GM12878 (cell line): Measurements from ENCODE around the gene TMED6. TPM values are rescaled to one million over a fixed set of nuclear protein-coding genes. Genes with fewer than 3 reads are reported as not detected.

Experiments used
- ATAC-seq: fragments of 200-7000 bp; cut with Tn5 transposase; 3 replicates; pipeline ENCODE4 v1.9.1; 2020; ENCODE audit warnings: mild to moderate bottlenecking, moderate library complexity
- BruUV-seq: library from RNA; stranded (reverse); fragments of 400-500 nt; replicated peaks from 2 replicates; lab custom pipeline; 2021; lab: Mats Ljungman, UMichigan
- CTCF ChIA-PET: fragments of 300-600 bp; sonication (Branson Sonifier 250); formaldehyde crosslinking; extraction: SDS; loops from one replicate; lab custom pipeline; 2021; ENCODE audit warnings: inconsistent platforms; lab: Yijun Ruan, JAX
- POLR2A ChIA-PET: fragments of 350-600 bp; formaldehyde crosslinking; extraction: SDS; loops from one replicate; lab custom pipeline; 2021; ENCODE audit warnings: inconsistent platforms; lab: Charles Lee
- RAD21 ChIA-PET: fragments of 300-600 bp; sonication (Branson Sonifier 250); formaldehyde crosslinking; loops from one replicate; lab custom pipeline; 2023; ENCODE audit warnings: antibody characterized with exemption; ENCODE audit not compliant: unreplicated experiment; lab: Charles Lee
- SMC1A ChIA-PET: fragments of 300-600 bp; sonication (Branson Sonifier 250); formaldehyde crosslinking; loops from one replicate; lab custom pipeline; 2023; ENCODE audit not compliant: unreplicated experiment, uncharacterized antibody; lab: Charles Lee
- DNase-seq: peaks from one replicate; pipeline ENCODE4 v3.0.0-alpha.2; 2011; ENCODE audit warnings: low read depth, low spot score
- FAIRE-seq: peaks from 3 replicates; lab custom pipeline; 2011; peaks lifted over from hg19 to GRCh38; lab: Jason Lieb, UNC
- H2AFZ ChIP-seq: 2 replicates; pipeline ENCODE4 v1.6.0; 2011; ENCODE audit warnings: low read depth, low read length, control low read depth; ENCODE audit not compliant: control insufficient read depth
- H3K27ac ChIP-seq: 2 replicates; pipeline ENCODE4 v1.5.1; 2011; ENCODE audit warnings: control low read depth; ENCODE audit not compliant: control insufficient read depth, insufficient read depth
- H3K27me3 ChIP-seq, 2 experiments: replicated peaks in 1 of 2; 2 replicates each; pipeline versions ENCODE4 v1.6.0 to v1.6.1; 2011; ENCODE audit warnings: low read length in 1 of 2; ENCODE audit not compliant: control insufficient read depth in 2 of 2, insufficient read depth in 2 of 2
- H3K36me3 ChIP-seq, 2 experiments: 2 replicates each; pipeline ENCODE4 v1.5.1; 2011; ENCODE audit warnings: low read length in 1 of 2; ENCODE audit not compliant: control insufficient read depth in 2 of 2, insufficient read depth in 2 of 2
- H3K4me1 ChIP-seq: 2 replicates; pipeline ENCODE4 v1.6.1; 2011; ENCODE audit warnings: mild to moderate bottlenecking, low read length, moderate library complexity, mixed read lengths; ENCODE audit not compliant: control insufficient read depth, insufficient read depth
- H3K4me2 ChIP-seq: 2 replicates; pipeline ENCODE4 v1.6.0; 2011; ENCODE audit warnings: control low read depth; ENCODE audit not compliant: control insufficient read depth, insufficient read depth
- H3K4me3 ChIP-seq: fragments of 200-600 bp; sonication (generic); 2 replicates; pipeline ENCODE4 v1.5.1; 2016
- H3K79me2 ChIP-seq: 2 replicates; pipeline ENCODE4 v1.6.0; 2011; ENCODE audit warnings: low read length; ENCODE audit not compliant: control insufficient read depth, insufficient read depth
- H3K9ac ChIP-seq: 2 replicates; pipeline ENCODE4 v1.8.0; 2011; ENCODE audit warnings: low read length, control low read depth, mixed read lengths; ENCODE audit not compliant: control insufficient read depth, insufficient read depth
- H3K9me3 ChIP-seq: replicated peaks from 3 replicates; pipeline ENCODE4 v1.5.1; 2011; ENCODE audit warnings: mild to moderate bottlenecking, low read length; ENCODE audit not compliant: control insufficient read depth, insufficient read depth
- H4K20me1 ChIP-seq: 2 replicates; pipeline ENCODE4 v1.6.0; 2011; ENCODE audit not compliant: control insufficient read depth, insufficient read depth
- ATF3 ChIP-seq: IDR thresholded peaks from 2 replicates; pipeline ENCODE4 v1.6.1; 2011; ENCODE audit warnings: low read depth, mild to moderate bottlenecking, low read length, moderate library complexity, borderline replicate concordance; ENCODE audit errors: extremely low read depth
- FOXM1 ChIP-seq: IDR thresholded peaks from 2 replicates; pipeline ENCODE4 v1.6.1; 2012; ENCODE audit warnings: low read depth, mild to moderate bottlenecking, inconsistent platforms, low read length, moderate library complexity
- HDGF ChIP-seq: fragments of 450-650 bp; IDR thresholded peaks from 2 replicates; pipeline ENCODE4 v1.6.1; 2016; ENCODE audit warnings: antibody characterized with exemption
- REST ChIP-seq: IDR thresholded peaks from 2 replicates; pipeline ENCODE4 v1.6.1; 2012; ENCODE audit warnings: mild to moderate bottlenecking, low read depth, low read length
- SREBF1 ChIP-seq: IDR thresholded peaks from 2 replicates; pipeline ENCODE4 v1.6.1; 2012; ENCODE audit warnings: mild to moderate bottlenecking, low read length
- TCF7 ChIP-seq: IDR thresholded peaks from 2 replicates; pipeline ENCODE4 v1.6.1; 2014; ENCODE audit warnings: antibody characterized with exemption, borderline replicate concordance
- ZNF274 ChIP-seq: IDR thresholded peaks from one replicate; pipeline ENCODE4 v1.8.0; 2011; ENCODE audit not compliant: insufficient read length, insufficient read depth
- WGBS: methylation state at CpG from one replicate; pipeline ENCODE4 v1.1.6; 2016; ENCODE audit warnings: low lambda C conversion rate; ENCODE audit not compliant: insufficient replicate concordance, insufficient coverage; ENCODE audit errors: missing lambda C conversion rate; 5-methylcytosine and 5-hydroxymethylcytosine counted together
- in situ Hi-C: fragments of 300-500 bp; cut with MboI; formaldehyde crosslinking; loops from 9 replicates; pipeline ENCODE4 v1.14.3; 2018; ENCODE audit warnings: mixed read lengths
- intact Hi-C: fragments of 100-400 bp; cut with micrococcal nuclease; formaldehyde crosslinking; loops from one replicate; pipeline ENCODE4 v1.14.2; 2022; ENCODE audit not compliant: unreplicated experiment
- polyA plus RNA-seq, 11 experiments: library from polyadenylated mRNA; depleted of rRNA in 4 of 11; unstranded in 6 of 11; stranded (reverse) in 5 of 11; fragments of >200 nt; fragmentation: Nextera tagmentation in 4 of 11; fragmentation: Illumina TruSeq in 1 of 11; extraction: Ambion mirVana in 4 of 11; extraction: Trizol in 1 of 11; gene quantifications; 1 replicate in 1 of 11; 2 replicates in 10 of 11; pipeline versions ENCODE4 v1.2.1 to v1.2.3, GENCODE V29; 2011 to 2016; ENCODE audit warnings: inconsistent platforms in 2 of 11, missing spikeins in 2 of 11, low read depth in 1 of 11
- total RNA-seq, 4 experiments: library from RNA; depleted of rRNA in 3 of 4; stranded (reverse); fragments of >200 nt in 3 of 4; fragmentation: Illumina TruSeq in 1 of 4; extraction: Trizol in 1 of 4; gene quantifications; 2 replicates each; pipeline versions ENCODE4 v1.2.1 to v1.2.3, GENCODE V29; 2013 to 2021
- TF ChIP-seq, protein P1 (sequence below): fragments of 450-650 bp; IDR thresholded peaks from 2 replicates; pipeline ENCODE4 v1.6.1; 2017; ENCODE audit warnings: mild to moderate bottlenecking, low read depth, inconsistent platforms; ENCODE audit not compliant: poor library complexity, severe bottlenecking

TMED6 gene
- total and polyA plus RNA-seq, 10 of the 15 experiments (the other 5 are each of a cell fraction or from before 2014, with no cell fraction given), result 0.27 to 1.7 (median 0.78) TPM

GRCh38 chr16:69393898-69394849 lies 42.6 kb upstream of the TMED6 start (continued):
- no peak for TF ChIP-seq REST
- no peak for TF ChIP-seq FOXM1
- no peak for TF ChIP-seq HDGF

DNA sequence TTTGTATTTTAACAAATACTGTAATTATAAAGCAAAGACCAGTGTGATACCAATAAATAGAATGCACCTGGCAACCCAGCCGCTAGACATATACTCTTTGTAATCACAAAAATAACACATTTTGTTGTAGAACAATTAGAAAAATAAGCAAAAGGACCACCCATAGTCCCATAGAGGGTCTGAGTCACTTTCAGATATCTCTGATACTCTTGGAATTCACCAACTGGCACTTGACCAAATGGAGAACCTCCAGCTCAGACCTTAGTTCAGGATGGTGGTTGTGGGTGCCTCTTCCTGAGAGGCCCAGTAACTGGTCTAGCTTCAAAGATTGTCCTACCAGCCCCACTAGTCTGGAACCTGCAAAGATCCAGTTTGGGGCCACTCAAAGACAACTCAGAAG lies 35.0 kb upstream of the TMED6 start:
- H3K9ac ChIP-seq, result no peak overlapping the region
- no peak for TF ChIP-seq SREBF1
- no peak for TF ChIP-seq ATF3
- TF ChIP-seq, protein P1, sequence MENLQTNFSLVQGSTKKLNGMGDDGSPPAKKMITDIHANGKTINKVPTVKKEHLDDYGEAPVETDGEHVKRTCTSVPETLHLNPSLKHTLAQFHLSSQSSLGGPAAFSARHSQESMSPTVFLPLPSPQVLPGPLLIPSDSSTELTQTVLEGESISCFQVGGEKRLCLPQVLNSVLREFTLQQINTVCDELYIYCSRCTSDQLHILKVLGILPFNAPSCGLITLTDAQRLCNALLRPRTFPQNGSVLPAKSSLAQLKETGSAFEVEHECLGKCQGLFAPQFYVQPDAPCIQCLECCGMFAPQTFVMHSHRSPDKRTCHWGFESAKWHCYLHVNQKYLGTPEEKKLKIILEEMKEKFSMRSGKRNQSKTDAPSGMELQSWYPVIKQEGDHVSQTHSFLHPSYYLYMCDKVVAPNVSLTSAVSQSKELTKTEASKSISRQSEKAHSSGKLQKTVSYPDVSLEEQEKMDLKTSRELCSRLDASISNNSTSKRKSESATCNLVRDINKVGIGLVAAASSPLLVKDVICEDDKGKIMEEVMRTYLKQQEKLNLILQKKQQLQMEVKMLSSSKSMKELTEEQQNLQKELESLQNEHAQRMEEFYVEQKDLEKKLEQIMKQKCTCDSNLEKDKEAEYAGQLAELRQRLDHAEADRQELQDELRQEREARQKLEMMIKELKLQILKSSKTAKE, result no peak
- TF ChIP-seq TCF7, result no peak
- TF ChIP-seq ZNF274, result no peak
- no peaks in the 10 kb centered on the region for H3K9me3 ChIP-seq
- no peaks in the 10 kb centered on the region for H3K27me3 ChIP-seq
- no peak overlapping the region for H2AFZ ChIP-seq
- CTCF ChIA-PET, result interaction anchor here (0.6 to 2.8 kb wide), 3 partner anchors 10 to 369 kb away, joined by 3 to 19 read pairs (median 4); partner anchors contain the start of gene NOB1
- RAD21 ChIA-PET, result interaction anchor here (1.3 to 2.1 kb wide), 2 partner anchors 10 to 45 kb away, joined by 3 to 12 read pairs; no protein-coding TSS in a partner anchor
- SMC1A ChIA-PET, result interaction anchor here (0.9 to 1.0 kb wide), 2 partner anchors 9 to 82 kb away, joined by 3 to 4 read pairs; no protein-coding TSS in a partner anchor
- FAIRE-seq (no peak), DNase-seq (no peak), ATAC-seq (no peak)
- H3K4me1 ChIP-seq, result peaks cover 9% of the 10 kb centered on the region; the same call in 1 of the 2 replicates
- POLR2A ChIA-PET, result interaction anchor here (0.6 to 0.8 kb wide), 3 partner anchors 16 to 317 kb away, joined by 3 to 4 read pairs (median 4); no protein-coding TSS in a partner anchor
- no peak overlapping the region for H3K27ac ChIP-seq
- H3K79me2 ChIP-seq, result peaks cover 34% of the 10 kb centered on the region
- in situ Hi-C loops (no loop called here), intact Hi-C loops (no loop called here)
- H4K20me1 ChIP-seq, result no peaks in the 10 kb centered on the region
- H3K4me3 ChIP-seq, result peak overlapping the region; percentile 93; the same call in 1 of the 2 replicates
- peaks cover 0 to 9% of the 10 kb centered on the region in 2 experiments; a peak in 1 of 4 replicates for H3K36me3 ChIP-seq
- BruUV-seq, result no TSS peak
- no peak overlapping the region for H3K4me2 ChIP-seq
- WGBS, result 96% methylated on average over 1 of the region's 1 CpG
